Naive thymus-derived CD4-positive, alpha-beta T cell (primary cell): Measurements from ENCODE around the gene MACROD2. TPM values are rescaled to one million over a fixed set of nuclear protein-coding genes. Genes with fewer than 3 reads are reported as not detected.
A peak's percentile ranks its signal among the peaks of the same experiment; 100 is the strongest.

Experiments used
- ATAC-seq: fragments of 150-1000 bp; cut with Tn5 transposase; 2 replicates; pipeline ENCODE4 v1.10.0; 2021; ENCODE audit warnings: mild to moderate bottlenecking, moderate library complexity
- CTCF ChIA-PET: fragments of 350-600 bp; sonication (Branson Sonifier 250); formaldehyde crosslinking; loops from one replicate; lab custom pipeline; 2021; ENCODE audit warnings: antibody characterized with exemption; lab: Charles Lee
- POLR2A ChIA-PET: fragments of 350-600 bp; sonication (Branson Sonifier 250); formaldehyde crosslinking; loops from one replicate; lab custom pipeline; 2021; ENCODE audit warnings: antibody characterized with exemption, inconsistent platforms; lab: Charles Lee
- DNase-seq, 9 donors: peaks; one replicate each; pipeline versions ENCODE4 v3.0.0 to v3.0.0-alpha.2; 2020 to 2022; ENCODE audit warnings: mixed read lengths in 1 of 9
- H3K27ac ChIP-seq: one replicate; pipeline ENCODE4 v1.7.0; 2013; ENCODE audit warnings: mild to moderate bottlenecking, low read depth, low read length, moderate library complexity
- H3K27me3 ChIP-seq, 2 donors: one replicate each; pipeline ENCODE4 v1.7.0; 2013; ENCODE audit warnings: low read length in 2 of 2, mild to moderate bottlenecking in 2 of 2, moderate library complexity in 2 of 2; ENCODE audit not compliant: control insufficient read depth in 2 of 2, insufficient read depth in 2 of 2
- H3K36me3 ChIP-seq, 3 experiments: 1 replicate in 2 of 3; 2 replicates in 1 of 3; pipeline ENCODE4 v1.7.0; 2013; ENCODE audit warnings: low read length in 3 of 3, mild to moderate bottlenecking in 3 of 3, moderate library complexity in 1 of 3; ENCODE audit not compliant: insufficient read depth in 3 of 3, control insufficient read depth in 2 of 3
- H3K4me1 ChIP-seq, 2 donors: one replicate each; pipeline ENCODE4 v1.7.0; 2013; ENCODE audit warnings: low read length in 2 of 2, mild to moderate bottlenecking in 2 of 2, moderate library complexity in 1 of 2; ENCODE audit not compliant: control insufficient read depth in 2 of 2, insufficient read depth in 2 of 2
- H3K4me3 ChIP-seq: 2 replicates; pipeline ENCODE4 v1.7.0; 2013; ENCODE audit warnings: mild to moderate bottlenecking, low read length
- H3K9me3 ChIP-seq, 3 experiments: 1 replicate in 2 of 3; 2 replicates in 1 of 3; pipeline ENCODE4 v1.7.0; 2013; ENCODE audit warnings: low read length in 3 of 3; ENCODE audit not compliant: control insufficient read depth in 2 of 3
- H3K27ac Mint-ChIP-seq, 9 donors: one replicate each; pipeline ENCODE4 v1.8.0; 2020 to 2022; ENCODE audit warnings: mixed read lengths in 9 of 9, mild to moderate bottlenecking in 8 of 9, moderate library complexity in 5 of 9, inconsistent platforms in 2 of 9
- H3K27me3 Mint-ChIP-seq, 5 donors: one replicate each; pipeline ENCODE4 v1.8.0; 2021 to 2022; ENCODE audit warnings: mixed read lengths in 5 of 5, mild to moderate bottlenecking in 1 of 5
- H3K36me3 Mint-ChIP-seq, 5 donors: one replicate each; pipeline ENCODE4 v1.8.0; 2020 to 2022; ENCODE audit warnings: mixed read lengths in 5 of 5, mild to moderate bottlenecking in 3 of 5, inconsistent platforms in 1 of 5
- H3K4me1 Mint-ChIP-seq, 7 donors: one replicate each; pipeline ENCODE4 v1.8.0; 2020 to 2022; ENCODE audit warnings: mixed read lengths in 7 of 7, mild to moderate bottlenecking in 3 of 7, inconsistent platforms in 1 of 7
- H3K4me3 Mint-ChIP-seq, 10 donors: one replicate each; pipeline ENCODE4 v1.8.0; 2020 to 2022; ENCODE audit warnings: mild to moderate bottlenecking in 10 of 10, mixed read lengths in 10 of 10, moderate library complexity in 6 of 10, inconsistent platforms in 2 of 10
- H3K9me3 Mint-ChIP-seq, 11 donors: one replicate each; pipeline ENCODE4 v1.8.0; 2020 to 2022; ENCODE audit warnings: mixed read lengths in 11 of 11, mild to moderate bottlenecking in 4 of 11, inconsistent platforms in 1 of 11, moderate library complexity in 1 of 11
- intact Hi-C, 2 donors: fragments of 100-400 bp; cut with micrococcal nuclease; formaldehyde crosslinking; loops; one replicate each; pipeline ENCODE4 v1.15.1; 2023
- polyA plus RNA-seq, 2 donors: library from polyadenylated mRNA; unstranded; fragments of 300-500 nt; fragmentation: Illumina TruSeq; gene quantifications; one replicate each; pipeline ENCODE4 v1.2.3, GENCODE V29; 2021
- total RNA-seq, 6 experiments: library from RNA in 5 of 6; stranded (reverse) in 5 of 6; gene quantifications; 1 replicate in 5 of 6; 2 replicates in 1 of 6; pipeline ENCODE4 v1.2.3 and lab custom pipeline; 2021 to 2026

MACROD2 gene
- total and polyA plus RNA-seq, 7 experiments from 2014 or later: 0.27 to 0.86 (median 0.34) TPM; not detected in 4

GRCh38 chr20:14948416-14948815, 953.1 kb downstream of the MACROD2 start:
- no peaks in the 10 kb centered on the region for H3K36me3 ChIP-seq
- H3K27me3 ChIP-seq: no peaks in the 10 kb centered on the region
- H3K9me3 ChIP-seq: no peaks in the 10 kb centered on the region
- no peaks in the 10 kb centered on the region for H3K36me3 Mint-ChIP-seq
- no peak overlapping the region for H3K4me3 ChIP-seq
- no peaks in the 10 kb centered on the region for H3K27me3 Mint-ChIP-seq
- no peaks in the 10 kb centered on the region for H3K4me1 ChIP-seq
- intact Hi-C loops: no loop called here
- H3K4me1 Mint-ChIP-seq: no peaks in the 10 kb centered on the region
- ChIA-PET CTCF (no interaction called here), POLR2A (no interaction called here)
- DNase-seq (no peak), ATAC-seq (no peak)
- H3K9me3 Mint-ChIP-seq: peaks cover 0 to 7% (median 0%) of the 10 kb centered on the region in 11 donors
- no peak overlapping the region for H3K27ac Mint-ChIP-seq
- no peak overlapping the region for H3K4me3 Mint-ChIP-seq
- H3K27ac ChIP-seq: no peak overlapping the region

- DNase-seq: no peak
- POLR2A ChIA-PET: no interaction called here
- Histone ChIP-seq H3K27me3 (no peaks in the 10 kb centered on the region), H3K4me1 (no peaks in the 10 kb centered on the region), H3K27ac (no peak overlapping the region), H3K9me3 (no peaks in the 10 kb centered on the region), H3K4me3 (no peak overlapping the region), H3K36me3 (no peaks in the 10 kb centered on the region)
- H3K27me3 Mint-ChIP-seq: no peaks in the 10 kb centered on the region
- intact Hi-C loops: loop anchor here in 1 of 2 donors (5.0 kb wide), 1 partner anchor 88 kb away; no protein-coding TSS in a partner anchor
- H3K4me3 Mint-ChIP-seq: no peak overlapping the region
- CTCF ChIA-PET: no interaction called here
- no peaks in the 10 kb centered on the region for H3K36me3 Mint-ChIP-seq
- no peak overlapping the region for H3K27ac Mint-ChIP-seq
- peaks cover 0 to 12% (median 0%) of the 10 kb centered on the region in 11 donors for H3K9me3 Mint-ChIP-seq
- no peaks in the 10 kb centered on the region for H3K4me1 Mint-ChIP-seq
- ATAC-seq: no peak
Observed at GRCh38 chr20:14950633-14951032, 955.3 kb downstream of the MACROD2 start.

DNA sequence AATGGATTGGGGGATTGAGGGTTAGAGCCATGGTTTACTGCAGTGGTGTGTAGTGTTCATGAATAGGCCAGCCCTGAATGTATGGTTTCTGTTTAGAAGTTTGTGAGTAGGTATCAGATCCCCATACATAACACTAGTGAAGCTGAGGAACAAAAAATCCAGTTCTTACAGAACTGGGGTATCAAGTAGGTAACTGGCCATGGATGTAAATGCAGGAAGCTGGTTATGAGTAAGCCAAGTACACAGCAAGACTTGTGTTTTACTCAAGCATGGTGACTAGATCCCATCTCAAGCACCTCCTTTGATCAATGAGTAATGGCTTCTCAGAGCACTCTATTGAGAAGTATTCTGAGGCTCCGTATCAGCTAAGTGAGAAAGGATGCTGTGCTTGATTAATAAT, 955.8 kb downstream of the MACROD2 start:
- H3K36me3 ChIP-seq: no peaks in the 10 kb centered on the region
- CTCF ChIA-PET: no interaction called here
- H3K4me3 Mint-ChIP-seq: no peak overlapping the region

DNA sequence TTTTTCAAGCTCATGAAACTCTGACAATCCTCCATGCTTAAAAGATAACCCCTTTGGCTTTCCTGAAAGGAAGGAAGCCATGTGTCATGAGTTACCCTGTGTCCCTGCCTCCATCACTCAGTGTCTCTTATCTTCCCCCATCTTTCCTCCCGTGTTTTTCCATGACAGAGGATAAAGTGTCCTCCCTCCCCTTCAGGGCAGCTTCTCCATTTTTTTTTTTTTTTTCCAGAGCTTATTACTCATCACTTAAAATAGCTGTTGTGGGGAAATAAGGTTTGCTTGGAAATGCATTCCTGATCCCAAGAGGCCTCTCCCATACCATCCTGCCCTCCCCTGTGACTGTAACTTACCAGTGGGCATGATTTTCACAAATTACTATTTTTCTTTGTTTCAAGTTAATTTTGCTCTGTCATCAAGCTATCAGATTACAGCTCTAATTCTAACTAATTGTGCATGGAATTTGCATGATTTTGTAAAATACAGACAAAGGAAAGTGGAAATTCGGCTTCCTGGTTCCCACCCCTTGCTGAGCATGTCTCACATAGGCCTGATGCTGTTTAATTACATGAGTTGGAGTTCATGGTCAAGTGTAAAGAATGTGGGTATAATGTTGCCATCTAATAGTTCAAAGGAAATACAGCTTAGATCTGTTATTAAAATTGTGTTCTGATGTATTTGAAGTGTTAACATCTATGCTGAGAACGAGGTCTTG, 956.5 kb downstream of the MACROD2 start:
- no peak overlapping the region for H3K4me3 ChIP-seq
- H3K9me3 Mint-ChIP-seq: peaks cover 0 to 12% (median 0%) of the 10 kb centered on the region in 11 donors
- H3K9me3 ChIP-seq: no peaks in the 10 kb centered on the region
- intact Hi-C loops: loop anchor here in 1 of 2 donors (5.0 kb wide), 1 partner anchor 90 kb away; no protein-coding TSS in a partner anchor
- H3K4me3 Mint-ChIP-seq: no peak overlapping the region
- H3K27ac ChIP-seq: no peak overlapping the region
- no peak overlapping the region for H3K27ac Mint-ChIP-seq
- ATAC-seq (no peak), DNase-seq (no peak)
- no peaks in the 10 kb centered on the region for H3K36me3 ChIP-seq
- ChIA-PET CTCF (no interaction called here), POLR2A (no interaction called here)
- H3K4me1 ChIP-seq: no peaks in the 10 kb centered on the region
- no peaks in the 10 kb centered on the region for H3K36me3 Mint-ChIP-seq
- H3K27me3 Mint-ChIP-seq: no peaks in the 10 kb centered on the region
- H3K27me3 ChIP-seq: no peaks in the 10 kb centered on the region
- H3K4me1 Mint-ChIP-seq: no peaks in the 10 kb centered on the region

More for the DNA sequence above, 955.8 kb downstream of the MACROD2 start:
- Mint-ChIP-seq H3K4me1 (no peaks in the 10 kb centered on the region), H3K36me3 (no peaks in the 10 kb centered on the region), H3K27me3 (no peaks in the 10 kb centered on the region), H3K27ac (no peak overlapping the region), H3K9me3 (peaks cover 0 to 12% (median 0%) of the 10 kb centered on the region in 11 donors)
- Histone ChIP-seq H3K27ac (no peak overlapping the region), H3K4me1 (no peaks in the 10 kb centered on the region), H3K9me3 (no peaks in the 10 kb centered on the region), H3K27me3 (no peaks in the 10 kb centered on the region), H3K4me3 (no peak overlapping the region)
- intact Hi-C loops: loop anchor here in 1 of 2 donors (5.0 kb wide), 1 partner anchor 89 kb away; no protein-coding TSS in a partner anchor
- DNase-seq (no peak), ATAC-seq (no peak)
- POLR2A ChIA-PET: no interaction called here

GRCh38 chr20:14953736-14954135, 958.4 kb downstream of the MACROD2 start:
- ChIA-PET POLR2A (no interaction called here), CTCF (no interaction called here)
- Histone ChIP-seq H3K27me3 (no peaks in the 10 kb centered on the region), H3K9me3 (no peaks in the 10 kb centered on the region), H3K4me1 (no peaks in the 10 kb centered on the region), H3K4me3 (no peak overlapping the region), H3K27ac (no peak overlapping the region), H3K36me3 (no peaks in the 10 kb centered on the region)
- DNase-seq (no peak), ATAC-seq (no peak)
- no peaks in the 10 kb centered on the region for H3K4me1 Mint-ChIP-seq
- no peaks in the 10 kb centered on the region for H3K27me3 Mint-ChIP-seq
- no peak overlapping the region for H3K4me3 Mint-ChIP-seq
- intact Hi-C loops: loop anchor here in 1 of 2 donors (5.0 kb wide), 1 partner anchor 91 kb away; no protein-coding TSS in a partner anchor
- no peaks in the 10 kb centered on the region for H3K36me3 Mint-ChIP-seq
- H3K9me3 Mint-ChIP-seq: peaks cover 0 to 12% (median 0%) of the 10 kb centered on the region in 11 donors
- no peak overlapping the region for H3K27ac Mint-ChIP-seq

- Mint-ChIP-seq H3K36me3 (no peaks in the 10 kb centered on the region), H3K4me1 (no peaks in the 10 kb centered on the region), H3K9me3 (peaks cover 0 to 12% (median 3%) of the 10 kb centered on the region in 11 donors), H3K27ac (no peak overlapping the region), H3K27me3 (no peaks in the 10 kb centered on the region), H3K4me3 (no peak overlapping the region)
- Histone ChIP-seq H3K9me3 (no peaks in the 10 kb centered on the region), H3K36me3 (no peaks in the 10 kb centered on the region), H3K4me1 (no peaks in the 10 kb centered on the region), H3K4me3 (no peak overlapping the region), H3K27ac (no peak overlapping the region), H3K27me3 (no peaks in the 10 kb centered on the region)
- intact Hi-C loops: no loop called here
- ATAC-seq (no peak), DNase-seq (peak in 3 of 9 donors; percentile 1 to 9 (median 5))
- CTCF ChIA-PET: no interaction called here
- POLR2A ChIA-PET: interaction anchor here (0.6 kb wide), 1 partner anchor 1153 kb away, joined by 4 read pairs; no protein-coding TSS in a partner anchor
Observed at GRCh38 chr20:14955399-14955798, 960.1 kb downstream of the MACROD2 start.

GRCh38 chr20:14956026-14956425, 960.7 kb downstream of the MACROD2 start:
- Mint-ChIP-seq H3K4me3 (no peak overlapping the region), H3K27me3 (no peaks in the 10 kb centered on the region), H3K27ac (no peak overlapping the region), H3K36me3 (no peaks in the 10 kb centered on the region), H3K4me1 (no peaks in the 10 kb centered on the region), H3K9me3 (peaks cover 0 to 5% (median 2%) of the 10 kb centered on the region in 11 donors)
- no peak for ATAC-seq
- Histone ChIP-seq H3K4me3 (no peak overlapping the region), H3K9me3 (no peaks in the 10 kb centered on the region), H3K36me3 (no peaks in the 10 kb centered on the region), H3K27me3 (no peaks in the 10 kb centered on the region), H3K4me1 (no peaks in the 10 kb centered on the region), H3K27ac (no peak overlapping the region)
- intact Hi-C loops: no loop called here
- no peak for DNase-seq
- CTCF ChIA-PET: no interaction called here
- POLR2A ChIA-PET: interaction anchor here (0.6 kb wide), 1 partner anchor 1154 kb away, joined by 4 read pairs; no protein-coding TSS in a partner anchor
